RCC 7860 (cell line): ENCODE results near the gene LIX1.
A peak's percentile ranks its signal among the peaks of the same experiment; 100 is the strongest.
"Not testable (repeated sequence)": the region's sequence is repeated elsewhere in the genome, so short reads cannot be mapped to it uniquely, and the experiment has no call there.

Source experiments
- DNase-seq: peaks from one replicate; pipeline ENCODE4 v3.0.0-alpha.2; 2015; ENCODE audit warnings: low spot score
- FAIRE-seq: peaks from 2 replicates; lab custom pipeline; 2012; peaks lifted over from hg19 to GRCh38; lab: Jason Lieb, UNC

Gene LIX1

DNA sequence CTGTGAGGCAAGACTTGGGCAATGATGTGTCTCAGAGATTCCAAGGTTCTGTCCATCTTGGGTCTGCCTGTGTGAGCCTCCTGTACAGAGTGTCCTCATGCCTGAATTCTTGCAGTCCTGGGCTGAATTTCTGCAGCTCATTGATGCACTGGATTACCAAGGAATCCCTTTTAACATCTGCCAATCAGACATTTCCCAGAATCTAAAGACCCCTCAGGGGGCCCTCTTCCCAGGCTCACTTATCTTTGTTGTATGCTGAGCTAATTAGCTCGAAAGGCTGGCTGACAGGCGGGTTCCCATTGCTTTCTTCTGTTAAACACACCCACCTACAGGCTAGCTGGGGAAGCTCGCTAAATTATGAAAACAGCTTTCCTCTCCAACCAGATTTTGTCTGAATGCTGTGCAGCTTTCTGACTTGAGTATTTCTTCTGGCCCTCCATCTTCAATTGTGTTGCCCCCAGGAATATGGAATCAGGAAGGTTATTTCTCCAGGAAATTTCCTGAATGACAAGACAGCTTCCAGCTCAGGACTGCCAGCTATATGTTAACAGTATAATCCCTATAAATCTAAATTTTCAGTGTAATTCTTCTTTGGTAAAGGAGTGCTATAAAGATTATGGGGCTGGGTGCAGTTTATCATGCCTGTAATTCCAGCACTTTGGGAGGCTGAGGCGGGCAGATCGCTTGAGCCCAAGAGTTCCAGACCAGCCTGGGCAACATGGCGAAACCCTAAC lies at the start of gene LIX1:
Gene LIX1 (minus strand): TSS at position 91 of the 734 bp plus-strand sequence. CDS start 35 bp downstream, at position 56.
- peak; percentile 8 for DNase-seq
- no peak for FAIRE-seq

DNA sequence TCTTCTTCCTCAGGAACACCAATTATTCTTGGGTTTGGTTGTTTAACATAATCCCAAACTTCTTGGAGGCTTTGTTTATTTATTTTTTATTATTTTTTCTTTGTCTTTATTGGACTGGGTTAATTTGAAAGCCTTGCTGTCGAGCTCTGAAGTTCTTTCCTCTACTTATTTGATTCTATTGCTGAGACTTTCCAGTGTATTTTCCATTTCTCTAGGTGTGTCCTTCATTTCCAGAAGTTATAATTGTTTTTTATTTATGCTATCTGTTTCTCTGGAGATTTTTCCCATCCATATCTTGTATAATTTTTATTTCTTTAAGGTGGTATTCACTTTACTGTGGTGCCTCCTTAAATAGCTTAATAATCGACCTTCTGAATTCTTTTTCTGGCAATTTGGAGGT lies 49.5 kb upstream of the LIX1 start:
- DNase-seq (no peak), FAIRE-seq (no peak)

DNA sequence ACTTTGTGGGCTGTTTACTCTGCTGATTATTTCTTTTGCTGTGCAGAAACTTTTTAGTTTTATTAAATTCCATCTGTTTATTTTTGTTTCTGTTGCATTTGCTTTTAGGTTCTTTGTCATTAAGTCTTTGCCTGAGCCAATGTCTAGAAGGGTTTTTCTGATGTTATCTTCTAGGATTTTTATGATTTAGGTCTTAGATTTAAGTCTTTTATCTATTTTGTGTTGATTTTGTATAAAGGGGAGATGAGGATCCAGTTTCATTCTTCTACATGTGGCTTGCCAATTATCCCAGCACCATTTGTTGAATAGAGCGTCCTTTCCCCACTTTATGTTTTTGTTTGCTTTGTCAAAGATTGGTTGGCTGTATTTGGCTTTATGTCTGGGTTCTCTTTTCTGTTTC lies 47.1 kb upstream of the LIX1 start:
- DNase-seq, result not testable (repeated sequence)

DNA sequence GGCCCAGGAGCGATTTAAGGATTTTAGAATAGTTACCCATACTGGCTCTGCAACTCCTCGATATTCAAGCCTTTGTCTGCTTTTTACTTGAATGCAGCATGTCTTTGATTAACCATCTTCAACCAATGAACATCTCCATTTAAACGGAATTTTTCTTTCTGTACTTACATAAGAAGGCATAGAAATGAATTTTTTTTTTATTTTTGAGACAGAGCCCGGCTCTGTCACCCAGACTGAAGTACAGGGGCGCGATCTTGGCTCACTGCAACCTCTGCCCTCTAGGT lies 41.5 kb upstream of the LIX1 start:
- FAIRE-seq (no peak), DNase-seq (no peak)

More for the DNA sequence above, 47.1 kb upstream of the LIX1 start:
- not testable (repeated sequence) for FAIRE-seq

DNA sequence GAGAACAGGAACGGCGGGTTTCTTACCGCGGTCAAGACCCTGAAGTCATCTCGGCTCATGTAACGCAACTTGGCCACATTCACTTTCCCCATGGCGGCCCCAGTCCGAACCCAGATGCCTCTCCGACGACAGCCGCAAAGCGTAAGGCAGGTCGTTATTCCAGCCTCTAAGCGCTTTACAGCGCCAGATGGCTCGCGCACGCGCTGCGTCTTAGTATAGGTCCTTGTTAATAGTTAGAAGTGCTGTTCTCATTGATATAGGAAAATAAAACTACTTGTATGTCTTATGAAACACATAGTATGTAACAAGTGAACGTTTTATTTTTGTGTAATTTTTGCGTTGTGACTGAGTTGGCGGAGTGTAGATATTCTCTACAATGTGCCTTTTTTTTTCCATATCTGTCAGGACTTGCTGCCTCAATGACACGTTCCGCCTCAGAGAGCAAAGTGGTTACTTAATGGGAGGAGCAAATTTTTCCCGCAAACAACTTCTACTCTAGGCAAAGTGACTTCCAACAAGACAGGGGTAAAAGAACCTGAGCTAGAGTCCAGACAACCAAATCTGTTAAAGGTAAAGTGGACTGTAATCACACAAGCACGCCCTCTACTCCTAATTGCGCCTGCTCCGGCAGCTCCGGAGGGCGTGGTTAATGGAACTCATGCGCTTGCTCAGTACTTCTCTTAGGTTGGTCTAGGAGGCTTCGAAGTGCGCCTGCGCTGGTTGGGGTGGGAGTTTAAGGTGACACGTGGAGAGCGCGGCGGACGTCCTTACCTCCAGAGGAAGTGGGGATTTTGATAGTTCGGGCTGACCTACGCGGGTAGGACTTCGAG lies 40.9 kb upstream of the LIX1 start, which contains the start of gene RIOK2:
Gene RIOK2 (minus strand): TSS at position 148 of the 830 bp plus-strand sequence. CDS start 56 bp downstream, at position 92.
- DNase-seq (peak; percentile 78), FAIRE-seq (no peak)

DNA sequence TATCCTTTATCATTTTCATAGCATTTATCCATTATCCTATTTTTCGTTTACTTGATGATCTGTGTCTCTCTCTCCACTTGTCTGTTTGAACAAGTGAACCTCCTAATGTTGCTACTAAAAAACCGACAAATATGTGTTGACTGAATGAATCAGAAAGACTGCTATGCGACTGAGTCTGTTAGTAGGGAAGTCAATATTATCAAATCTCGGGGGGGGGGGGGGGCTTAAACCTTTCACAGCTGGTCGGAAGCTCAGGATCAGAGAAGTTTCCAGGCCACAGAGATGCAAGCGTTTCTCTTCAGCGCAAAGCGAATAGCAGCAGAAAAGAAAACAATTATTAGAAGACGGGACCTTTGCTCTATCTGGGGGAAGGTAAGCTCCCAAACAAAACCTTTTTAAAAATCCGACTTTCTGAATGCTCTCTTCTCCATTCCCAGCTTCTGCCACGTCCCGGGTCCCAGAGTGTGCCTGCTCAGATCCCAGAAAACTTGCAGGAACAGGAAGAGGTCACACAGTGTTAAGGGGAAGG lies 40.2 kb upstream of the LIX1 start:
- DNase-seq (no peak), FAIRE-seq (no peak)

DNA sequence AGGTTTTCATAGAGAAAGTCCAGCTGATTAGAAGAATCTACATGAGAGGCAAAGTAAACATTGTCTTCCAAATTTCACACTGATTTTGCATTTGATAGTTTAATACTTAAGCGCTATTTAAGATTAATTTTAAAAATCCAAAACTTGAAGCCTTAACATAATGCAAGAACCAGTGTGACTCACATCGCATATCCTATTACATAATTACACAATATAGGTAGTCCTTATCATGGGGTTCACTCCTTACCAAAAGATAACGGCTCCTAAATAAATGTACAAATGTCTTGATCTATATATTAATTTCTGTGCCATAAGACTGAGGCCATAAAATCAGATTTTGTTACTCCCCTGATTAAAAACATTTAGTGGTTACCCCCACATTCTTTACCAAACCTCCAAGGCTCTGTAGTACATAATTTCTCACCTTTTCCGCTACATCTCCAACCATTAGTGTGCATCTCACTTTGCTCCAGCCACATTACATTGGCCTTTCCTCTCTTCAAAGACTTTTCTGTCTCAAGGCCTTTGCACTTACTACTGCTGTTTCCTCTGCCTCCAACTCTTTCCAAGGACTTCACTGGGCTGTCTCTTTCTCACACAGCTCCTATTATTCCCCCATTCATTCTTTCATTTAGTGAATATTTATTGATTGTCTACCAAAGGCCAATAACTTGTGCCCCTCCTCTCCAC lies 39.6 kb upstream of the LIX1 start:
- FAIRE-seq, result no peak

DNA sequence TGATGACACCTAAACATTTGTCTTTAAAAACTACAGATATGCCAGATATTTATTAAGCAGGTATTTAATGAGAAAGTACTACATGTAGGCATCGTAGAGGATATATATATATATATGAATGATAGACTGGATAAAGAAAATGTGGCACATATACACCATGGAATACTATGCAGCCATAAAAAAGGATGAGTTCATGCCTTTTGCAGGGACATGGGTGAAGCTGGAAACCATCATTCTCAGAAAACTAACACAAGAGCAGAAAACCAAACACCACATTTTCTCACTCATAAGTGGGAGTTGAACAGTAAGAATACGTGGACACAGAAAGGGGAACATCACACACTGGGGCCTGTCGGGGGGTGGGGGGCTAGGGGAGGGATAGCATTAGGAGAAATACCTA lies 37.0 kb upstream of the LIX1 start:
- not testable (repeated sequence) for DNase-seq, FAIRE-seq

More for the DNA sequence above, 39.6 kb upstream of the LIX1 start:
- DNase-seq, result no peak

DNA sequence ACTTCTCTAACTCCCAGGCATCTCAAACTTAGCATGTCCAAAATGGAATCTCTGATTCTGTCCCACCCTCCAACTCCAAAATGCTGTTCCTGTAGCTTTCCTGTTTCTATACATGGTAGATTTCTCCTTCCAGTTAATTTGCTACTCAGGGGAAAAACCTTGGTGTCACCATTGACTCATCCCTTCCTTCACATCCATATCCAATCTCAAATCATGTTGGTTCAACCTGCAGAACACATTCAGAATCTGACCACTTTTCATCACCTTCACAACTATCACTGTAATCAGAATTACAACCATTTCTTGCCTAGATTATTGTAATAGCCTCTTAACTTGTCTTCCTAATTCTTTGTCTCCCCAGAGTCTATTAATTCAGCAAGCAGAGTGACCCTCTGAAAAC lies 29.8 kb upstream of the LIX1 start:
- FAIRE-seq (no peak), DNase-seq (no peak)

DNA sequence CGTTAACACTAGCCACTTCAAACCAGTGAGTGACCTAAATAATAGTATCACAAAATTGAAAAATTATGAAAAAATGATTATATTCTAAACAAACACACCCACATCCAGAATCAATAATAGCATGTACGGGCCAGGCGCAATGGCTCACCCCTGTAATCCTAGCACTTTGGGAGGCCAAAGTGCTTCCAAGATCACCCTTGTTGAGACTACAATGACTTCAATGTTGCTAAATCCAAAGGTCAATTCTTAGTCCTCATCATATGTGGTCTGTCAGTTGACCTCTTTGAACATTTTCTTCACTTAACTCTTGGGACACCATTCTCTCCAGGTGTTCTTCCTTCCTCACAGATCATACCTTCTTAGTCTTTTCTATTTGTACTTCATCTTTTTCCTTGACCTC lies 29.3 kb upstream of the LIX1 start:
- no peak for DNase-seq
- FAIRE-seq, result no peak

DNA sequence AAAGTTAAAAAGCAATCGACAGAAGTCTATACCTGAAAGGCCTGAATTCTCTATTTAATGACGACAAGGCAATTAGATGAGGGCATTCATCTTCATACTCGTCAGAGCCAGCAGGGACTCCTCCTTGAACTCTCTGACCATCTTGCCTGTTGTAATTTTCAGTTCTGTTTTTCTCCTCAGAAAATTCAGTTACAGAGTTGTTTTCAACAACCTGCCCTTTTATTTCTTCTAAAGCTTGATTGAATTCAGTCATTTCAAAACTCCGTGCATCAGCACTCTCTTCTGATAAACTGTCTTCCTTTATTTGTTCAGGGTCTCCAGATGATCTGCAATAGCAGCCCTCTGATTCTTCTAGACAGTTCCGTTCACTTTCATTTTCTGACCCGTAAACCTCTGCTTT lies 25.0 kb upstream of the LIX1 start:
- no peak for FAIRE-seq
- DNase-seq, result no peak

DNA sequence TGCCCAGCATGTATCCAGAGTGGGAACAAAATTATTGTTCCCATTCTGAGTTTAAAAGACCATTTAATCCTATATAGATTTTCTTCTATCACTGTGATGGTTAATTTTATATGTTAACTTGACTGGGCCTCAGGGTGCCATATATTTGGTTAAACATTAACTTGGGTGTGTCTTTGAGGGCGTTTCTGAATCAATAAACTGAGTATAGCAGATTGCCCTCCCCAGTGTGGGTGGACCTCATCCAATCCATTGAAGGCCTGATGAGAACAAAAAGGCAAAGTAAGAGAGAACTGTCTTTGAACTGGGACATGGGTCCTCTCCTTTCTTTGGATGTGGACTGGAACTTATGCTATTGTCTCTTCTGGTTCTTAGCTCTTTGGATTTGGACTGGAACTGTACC lies 23.3 kb upstream of the LIX1 start:
- FAIRE-seq (no peak), DNase-seq (no peak)

DNA sequence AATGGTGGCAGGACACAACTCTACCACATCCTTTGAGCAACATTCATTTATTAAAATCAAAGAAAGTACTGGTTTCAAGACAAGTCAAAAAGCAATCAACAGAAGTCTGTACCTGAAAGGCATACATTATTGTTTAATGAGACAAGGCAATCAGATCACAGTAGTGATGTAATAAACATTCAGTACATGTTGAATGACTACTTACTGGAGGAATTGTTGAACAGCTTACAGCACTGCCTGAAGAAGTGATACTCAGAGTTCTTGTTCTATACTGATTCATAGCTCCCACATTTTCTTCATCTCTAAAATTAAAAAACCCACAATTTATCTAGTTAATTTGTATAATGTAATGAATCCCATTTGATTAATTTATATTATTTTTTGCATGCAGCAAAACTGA lies 22.4 kb upstream of the LIX1 start:
- DNase-seq, result no peak
- FAIRE-seq, result no peak

DNA sequence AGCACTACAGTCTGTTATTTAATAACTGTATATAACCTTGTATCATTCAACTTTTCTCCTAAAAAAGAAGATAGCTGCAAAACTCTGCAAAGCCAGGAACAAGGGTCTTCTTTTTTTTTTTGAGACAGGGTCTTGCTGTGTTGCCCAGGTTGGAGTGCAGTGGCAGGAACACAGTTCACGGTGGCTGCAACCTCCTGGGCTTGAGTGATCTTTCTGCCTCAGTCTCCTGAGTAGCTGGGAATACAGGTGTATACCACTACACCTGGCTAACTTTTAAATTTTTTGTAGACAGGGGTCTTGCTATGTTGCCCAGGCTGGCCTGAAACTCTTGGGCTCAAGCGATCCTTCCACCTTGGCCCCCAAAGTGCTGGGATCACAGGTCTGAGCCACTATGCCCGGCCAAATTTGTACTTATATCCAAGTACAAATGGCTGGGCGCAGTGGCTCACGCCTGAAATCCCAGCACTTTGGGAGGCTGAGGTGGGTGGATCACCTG lies 21.4 kb upstream of the LIX1 start:
- FAIRE-seq, result no peak
- no peak for DNase-seq

DNA sequence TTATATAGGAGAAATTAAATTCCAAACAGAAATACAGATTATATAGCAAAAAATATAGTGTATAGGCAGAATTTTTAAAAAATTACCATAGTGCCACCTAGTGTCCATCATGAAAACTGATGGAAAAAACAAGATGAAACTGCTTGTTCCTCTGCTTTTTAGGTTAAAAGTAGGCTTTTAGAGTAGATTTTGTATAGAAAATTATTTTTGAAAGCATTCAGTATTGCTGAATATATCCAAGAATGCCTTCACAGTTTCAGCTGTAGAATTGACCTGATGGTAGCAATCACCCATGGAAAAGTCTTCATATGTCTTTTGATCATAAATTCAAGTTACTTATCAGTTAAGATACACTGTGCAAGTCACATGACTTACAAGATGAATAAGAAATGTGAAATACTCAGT lies 21.0 kb upstream of the LIX1 start:
- no peak for DNase-seq
- no peak for FAIRE-seq

DNA sequence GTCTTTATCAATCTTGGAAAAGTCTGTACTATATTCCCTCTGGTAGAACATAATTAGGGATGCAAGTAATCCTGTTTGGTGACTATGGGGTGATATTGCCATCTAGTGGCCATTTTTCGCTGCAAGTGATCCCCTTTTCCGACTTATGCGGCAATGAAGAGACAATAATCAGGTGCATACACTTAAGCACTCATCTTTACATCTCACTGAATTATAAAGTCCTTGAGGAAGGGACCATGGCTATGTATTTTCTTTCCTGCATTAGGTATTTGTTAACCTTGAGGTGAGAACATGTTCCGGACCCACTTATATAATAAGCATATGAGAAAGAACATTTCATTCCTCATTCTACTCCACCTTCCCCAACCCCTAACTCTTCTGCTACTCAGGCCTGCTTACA lies 19.6 kb upstream of the LIX1 start:
- DNase-seq (peak; percentile 4), FAIRE-seq (no peak)

DNA sequence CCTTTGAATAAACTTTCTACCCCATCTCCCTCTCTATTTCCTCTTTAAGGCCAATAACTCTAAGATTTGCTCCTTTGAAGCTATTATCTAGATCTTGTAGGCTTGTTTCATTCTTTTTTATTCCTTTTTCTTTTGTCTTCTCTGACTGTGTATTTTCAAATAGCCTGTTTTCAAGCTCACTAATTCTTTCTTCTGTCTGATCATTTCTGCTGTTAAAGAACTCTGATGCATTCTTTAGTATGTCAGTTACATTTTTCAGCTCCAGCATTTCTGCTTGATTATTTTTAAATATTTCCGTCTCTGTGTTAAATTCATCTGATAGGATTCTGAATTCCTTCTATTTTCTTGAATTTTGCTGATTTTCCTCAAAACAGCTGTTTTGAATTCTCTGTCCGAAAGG lies 15.3 kb upstream of the LIX1 start:
- DNase-seq (no peak), FAIRE-seq (no peak)

DNA sequence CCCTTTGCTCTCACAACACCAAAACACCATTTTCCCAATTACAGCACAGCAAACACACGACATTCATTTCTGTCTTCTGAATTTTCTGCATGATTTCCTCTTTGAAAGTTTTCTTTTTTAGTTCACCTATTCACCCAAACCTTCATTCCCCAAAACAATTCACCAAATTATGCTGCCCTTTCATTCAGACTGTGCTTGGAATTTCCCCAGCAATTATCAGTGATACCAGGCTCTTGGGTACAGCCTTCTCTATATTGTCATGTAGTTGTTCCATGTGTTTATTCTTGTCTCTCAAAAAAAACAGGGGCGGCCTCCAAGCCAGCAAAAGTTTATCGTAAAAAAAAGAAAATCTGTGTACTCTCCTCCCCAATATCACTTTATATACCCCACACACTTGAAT lies 9.0 kb upstream of the LIX1 start:
- DNase-seq, result no peak
- no peak for FAIRE-seq

DNA sequence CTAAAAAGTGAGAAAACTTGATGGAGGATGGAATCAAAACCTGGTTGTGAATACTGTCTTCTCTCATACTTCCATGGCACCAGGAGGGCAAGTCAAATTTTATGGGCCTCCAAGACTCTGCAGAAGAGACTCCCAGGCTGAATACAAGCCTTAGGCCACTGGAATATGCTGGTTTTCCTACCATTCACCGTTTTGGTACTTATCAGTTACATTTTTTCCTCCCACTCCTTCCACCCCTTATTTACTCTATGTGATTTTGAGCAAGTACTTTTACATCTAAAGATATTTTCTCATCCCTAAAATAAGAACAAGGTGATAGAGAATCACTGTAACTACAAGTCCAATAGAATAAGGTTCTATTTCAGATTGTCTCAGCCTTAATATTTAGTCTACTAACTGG lies 8.0 kb upstream of the LIX1 start:
- FAIRE-seq, result no peak
- DNase-seq, result no peak

DNA sequence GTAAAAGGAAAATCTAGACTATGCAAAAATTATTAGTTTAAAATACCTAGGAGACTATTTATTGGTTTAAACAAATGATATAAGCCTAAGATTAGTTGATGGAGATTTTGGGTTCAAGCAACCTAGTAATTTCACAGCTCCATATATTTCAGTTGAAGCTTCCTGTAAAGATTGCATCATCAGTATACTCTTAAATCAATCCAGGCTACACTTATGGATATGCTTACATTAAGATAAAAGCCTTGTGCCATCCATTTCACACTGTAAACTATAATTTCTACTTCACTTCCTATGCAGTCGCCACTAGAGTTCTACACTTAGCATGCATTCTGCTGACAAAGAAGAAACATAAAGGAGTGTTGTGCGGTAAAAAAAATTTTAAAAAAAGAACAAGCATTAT lies 7.3 kb upstream of the LIX1 start:
- DNase-seq (no peak), FAIRE-seq (no peak)

DNA sequence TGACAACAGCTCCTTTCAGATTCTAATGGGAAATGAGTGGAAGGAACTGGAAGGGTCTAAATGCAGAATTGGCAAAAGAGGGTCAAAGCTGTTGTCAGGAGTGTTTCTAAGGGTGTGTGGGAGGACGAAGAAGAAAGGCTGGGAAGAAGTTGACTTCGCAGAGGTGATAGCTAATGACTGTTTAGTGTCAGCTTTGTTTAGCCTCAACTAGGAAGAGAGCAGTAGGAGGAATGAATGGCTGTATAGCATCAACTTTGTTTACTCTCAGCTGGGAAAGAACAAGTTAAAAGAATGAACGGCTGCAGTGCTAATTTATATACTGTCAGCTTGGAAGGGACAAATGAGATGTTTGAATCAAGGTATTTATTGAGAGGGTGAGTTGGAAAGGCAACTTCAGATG lies 5.9 kb upstream of the LIX1 start:
- DNase-seq (no peak), FAIRE-seq (no peak)
